Colon (tissue), 2 donors: ENCODE measurements around the gene STARD3.
"Not testable (repeated sequence)": the region's sequence is repeated elsewhere in the genome, so short reads cannot be mapped to it uniquely, and the experiment has no call there.

Experiments used
- FAIRE-seq: peaks from 2 replicates; lab custom pipeline; 2012; peaks lifted over from hg19 to GRCh38; lab: Jason Lieb, UNC
- donor health status: control.
- donor health status: control.

STARD3 gene

GRCh38 chr17:39695089-39695474 is 58.1 kb downstream of the STARD3 start:
- FAIRE-seq = no peak

- FAIRE-seq = no peak
Measured at GRCh38 chr17:39696731-39697130, 59.8 kb downstream of the STARD3 start.

- FAIRE-seq = no peak
Measured at GRCh38 chr17:39697961-39698360, 61.0 kb downstream of the STARD3 start.

GRCh38 chr17:39699157-39699817 is 62.3 kb downstream of the STARD3 start:
- not testable (repeated sequence) for FAIRE-seq

- no peak for FAIRE-seq
Measured at GRCh38 chr17:39699818-39700147, 62.8 kb downstream of the STARD3 start, which contains the start of gene ERBB2. Gene ERBB2, plus strand, starts transcription at chr17:39700064. Its CDS starts 175 bp downstream, at chr17:39700239.

- no peak for FAIRE-seq
Measured at GRCh38 chr17:39700148-39700987, 63.4 kb downstream of the STARD3 start.

GRCh38 chr17:39701012-39701783 is 64.3 kb downstream of the STARD3 start:
- no peak for FAIRE-seq

- FAIRE-seq = no peak
Measured at GRCh38 chr17:39701784-39702422, 65.0 kb downstream of the STARD3 start.

GRCh38 chr17:39702901-39703893 is 66.3 kb downstream of the STARD3 start:
- no peak for FAIRE-seq

GRCh38 chr17:39703913-39704312 is 67.0 kb downstream of the STARD3 start:
- no peak for FAIRE-seq

- no peak for FAIRE-seq
Measured at GRCh38 chr17:39704821-39705551, 68.0 kb downstream of the STARD3 start.

- no peak for FAIRE-seq
Measured at GRCh38 chr17:39705786-39706348, 68.9 kb downstream of the STARD3 start.

GRCh38 chr17:39706383-39706782 is 69.4 kb downstream of the STARD3 start:
- no peak for FAIRE-seq

- no peak for FAIRE-seq
Measured at GRCh38 chr17:39706921-39707337, 70.0 kb downstream of the STARD3 start.

GRCh38 chr17:39709319-39709997 is 72.5 kb downstream of the STARD3 start:
- FAIRE-seq = no peak

GRCh38 chr17:39709998-39710964 is 73.3 kb downstream of the STARD3 start:
- FAIRE-seq = no peak

GRCh38 chr17:39711071-39711470 is 74.1 kb downstream of the STARD3 start:
- FAIRE-seq = not testable (repeated sequence)

GRCh38 chr17:39711851-39712250 is 74.9 kb downstream of the STARD3 start:
- FAIRE-seq = no peak
